SK-N-SH (cell line): ENCODE results near the gene KCNIP4. TPM values are rescaled to one million over a fixed set of nuclear protein-coding genes. Genes with fewer than 3 reads are reported as not detected.

Experiments
- CTCF ChIA-PET: fragments of 300-600, 350-600 bp; formaldehyde crosslinking; extraction: SDS; loops from one replicate; lab custom pipeline; 2021; lab: Yijun Ruan, JAX
- POLR2A ChIA-PET: fragments of 350-600 bp; sonication (Branson Sonifier 250); formaldehyde crosslinking; extraction: SDS; loops from one replicate; lab custom pipeline; 2020; ENCODE audit warnings: antibody characterized with exemption, inconsistent platforms; lab: Yijun Ruan, JAX
- DNase-seq: peaks from one replicate; pipeline ENCODE4 v3.0.0; 2012
- H2AFZ ChIP-seq: fragments of 200-600 bp; sonication (generic); 2 replicates; pipeline ENCODE4 v1.8.1; 2016; ENCODE audit warnings: antibody characterized with exemption, mild to moderate bottlenecking, low read depth
- H3F3A ChIP-seq: fragments of 200-600 bp; sonication (generic); replicated peaks from 2 replicates; pipeline ENCODE3; 2016; ENCODE audit warnings: antibody characterized with exemption, mild to moderate bottlenecking; ENCODE audit not compliant: insufficient read depth
- H3K27ac ChIP-seq, 2 experiments: fragments of 200-500 bp in 1 of 2; fragments of 200-600 bp in 1 of 2; sonication (Bioruptor generic) in 1 of 2; sonication (generic), shearing (Covaris generic) in 1 of 2; 2 replicates each; pipeline versions ENCODE4 v1.5.1 to v1.6.1; 2014 to 2016; ENCODE audit warnings: low read depth in 2 of 2, inconsistent platforms in 1 of 2, low read length in 1 of 2, mild to moderate bottlenecking in 1 of 2, mixed read lengths in 1 of 2
- H3K27me3 ChIP-seq: fragments of 200-600 bp; sonication (generic), shearing (Covaris generic); 2 replicates; pipeline ENCODE4 v1.6.1; 2016; ENCODE audit warnings: mixed run types; ENCODE audit not compliant: insufficient read depth
- H3K36me3 ChIP-seq, 2 experiments: fragments of 200-500 bp in 1 of 2; fragments of 200-600 bp in 1 of 2; sonication (Bioruptor generic) in 1 of 2; sonication (generic) in 1 of 2; replicated peaks in 1 of 2; 2 replicates each; pipeline versions ENCODE3 to v1.5.1; 2014 to 2016; ENCODE audit warnings: low read length in 1 of 2, mild to moderate bottlenecking in 1 of 2; ENCODE audit not compliant: insufficient read depth in 2 of 2, control insufficient read depth in 1 of 2
- H3K4me1 ChIP-seq, 2 experiments: fragments of 200-500 bp in 1 of 2; fragments of 200-600 bp in 1 of 2; sonication (Bioruptor generic) in 1 of 2; sonication (generic), shearing (Covaris generic) in 1 of 2; 2 replicates each; pipeline versions ENCODE4 v1.5.1 to v1.6.1; 2014 to 2016; ENCODE audit warnings: low read depth in 1 of 2, low read length in 1 of 2, mixed run types in 1 of 2; ENCODE audit not compliant: insufficient read depth in 2 of 2, control insufficient read depth in 1 of 2
- H3K4me2 ChIP-seq: fragments of 200-600 bp; sonication (generic), shearing (Covaris generic); 2 replicates; pipeline ENCODE4 v1.6.1; 2017; ENCODE audit warnings: mixed run types
- H3K4me3 ChIP-seq, 2 experiments: fragments of 200-500 bp in 1 of 2; fragments of 200-600 bp in 1 of 2; sonication (Bioruptor generic) in 1 of 2; sonication (generic), shearing (Covaris generic) in 1 of 2; 2 replicates each; pipeline versions ENCODE4 v1.5.1 to v1.8.1; 2014 to 2016; ENCODE audit warnings: low read depth in 2 of 2, inconsistent platforms in 1 of 2, low read length in 1 of 2, mild to moderate bottlenecking in 1 of 2, mixed read lengths in 1 of 2, moderate library complexity in 1 of 2
- H3K79me2 ChIP-seq: fragments of 200-600 bp; sonication (generic); 2 replicates; pipeline ENCODE4 v1.8.1; 2017; ENCODE audit warnings: mild to moderate bottlenecking; ENCODE audit not compliant: insufficient read depth
- H3K9ac ChIP-seq: fragments of 200-600 bp; sonication (generic); 2 replicates; pipeline ENCODE4 v1.6.1; 2017; ENCODE audit warnings: mixed run types
- H3K9me2 ChIP-seq: fragments of 200-600 bp; sonication (generic); 2 replicates; pipeline ENCODE4 v1.6.1; 2017; ENCODE audit warnings: mixed run types
- H3K9me3 ChIP-seq: fragments of 200-600 bp; sonication (generic); 2 replicates; pipeline ENCODE4 v1.6.1; 2017; ENCODE audit warnings: mixed run types, mild to moderate bottlenecking, moderate library complexity
- H4K20me1 ChIP-seq: fragments of 200-600 bp; sonication (generic); 2 replicates; pipeline ENCODE4 v1.6.1; 2017; ENCODE audit warnings: mild to moderate bottlenecking, mixed run types; ENCODE audit not compliant: insufficient read depth
- ELF1 ChIP-seq: IDR thresholded peaks from 2 replicates; pipeline ENCODE4 v1.4.0; 2012
- EZH2phosphoT487 ChIP-seq: fragments of 200-600 bp; sonication (generic); IDR thresholded peaks from 2 replicates; pipeline ENCODE4 v1.6.1; 2017; ENCODE audit warnings: low read depth, mixed run types, mild to moderate bottlenecking, antibody characterized with exemption, moderate library complexity, borderline replicate concordance
- FOSL2 ChIP-seq: IDR thresholded peaks from 2 replicates; pipeline ENCODE4 v1.4.0; 2012; ENCODE audit warnings: low read depth, mild to moderate bottlenecking, moderate library complexity, borderline replicate concordance
- FOXM1 ChIP-seq: IDR thresholded peaks from 2 replicates; pipeline ENCODE4 v1.4.0; 2012; ENCODE audit warnings: low read depth, mild to moderate bottlenecking
- JUND ChIP-seq: IDR thresholded peaks from 2 replicates; pipeline ENCODE4 v1.4.0; 2012
- MXI1 ChIP-seq: IDR thresholded peaks from 2 replicates; pipeline ENCODE4 v1.6.1; 2012; ENCODE audit warnings: mild to moderate bottlenecking, low read depth, low read length, improper control_type of control experiment
- RFX5 ChIP-seq: IDR thresholded peaks from 2 replicates; pipeline ENCODE4 v1.6.1; 2012; ENCODE audit warnings: mild to moderate bottlenecking, improper control_type of control experiment, low read length
- RXRA ChIP-seq: IDR thresholded peaks from 2 replicates; pipeline ENCODE4 v1.4.0; 2012; ENCODE audit warnings: low read depth, mild to moderate bottlenecking, borderline replicate concordance
- SIN3A ChIP-seq: IDR thresholded peaks from 2 replicates; pipeline ENCODE4 v1.6.1; 2012; ENCODE audit warnings: low read depth, mild to moderate bottlenecking, low read length, moderate library complexity, borderline replicate concordance
- SMC3 ChIP-seq: IDR thresholded peaks from 2 replicates; pipeline ENCODE4 v1.6.1; 2012; ENCODE audit warnings: low read depth, low read length, improper control_type of control experiment
- TAF1 ChIP-seq: IDR thresholded peaks from 2 replicates; pipeline ENCODE4 v1.6.1; 2012; ENCODE audit warnings: low read depth, mild to moderate bottlenecking, low read length, moderate library complexity, borderline replicate concordance
- YY1 ChIP-seq: IDR thresholded peaks from 2 replicates; pipeline ENCODE4 v1.4.0; 2012; ENCODE audit warnings: low read depth, mild to moderate bottlenecking
- WGBS: methylation state at CpG from one replicate; pipeline ENCODE4 v1.1.6; 2017; ENCODE audit warnings: low lambda C conversion rate; 5-methylcytosine and 5-hydroxymethylcytosine counted together
- polyA plus RNA-seq, 3 experiments: library from polyadenylated mRNA; depleted of rRNA; stranded (reverse); fragments of >200 nt; gene quantifications; 2 replicates each; pipeline ENCODE4 v1.2.3, GENCODE V29; 2012
- TF ChIP-seq, protein P1 (sequence below): IDR thresholded peaks from 2 replicates; pipeline ENCODE4 v1.4.0; 2012; ENCODE audit warnings: low read depth, borderline replicate concordance
- TF ChIP-seq, protein P2 (sequence below): IDR thresholded peaks from 2 replicates; pipeline ENCODE4; 2012
- TF ChIP-seq, protein P3 (sequence below): fragments of 150-350 bp; IDR thresholded peaks from 2 replicates; pipeline ENCODE4 v1.6.1; 2017; ENCODE audit warnings: antibody characterized with exemption, low read length, low read depth, borderline replicate concordance
- TF ChIP-seq, protein P4 (sequence below): fragments of 200-600 bp; sonication (generic); IDR thresholded peaks from 2 replicates; pipeline ENCODE4 v1.6.1; 2017; ENCODE audit warnings: antibody characterized with exemption, mild to moderate bottlenecking, moderate library complexity

Gene KCNIP4
- polyA plus RNA-seq, 1 of the 3 experiments (the other 2 are of a cell fraction) = 0.18 TPM

DNA sequence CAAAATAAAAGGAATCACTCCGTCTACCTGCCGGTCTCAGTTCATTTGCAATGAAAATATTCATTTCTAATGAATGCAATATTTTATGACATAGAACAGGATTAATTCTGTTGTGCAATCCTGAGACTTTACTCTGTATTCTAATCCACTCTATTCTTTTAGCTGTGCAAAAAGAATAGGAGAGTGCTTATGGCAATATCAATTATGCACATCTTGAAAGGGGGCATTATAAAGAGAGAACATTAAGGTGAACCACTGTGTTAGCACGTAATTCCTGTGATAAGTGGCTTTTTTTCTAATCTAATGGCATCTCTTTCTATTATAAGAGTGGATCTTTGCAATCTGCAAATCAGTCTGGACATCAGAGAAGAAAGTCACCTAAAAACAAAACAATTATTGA is 99.5 kb downstream of the KCNIP4 start (continued):
- no peak for TF ChIP-seq SIN3A
- no peak for TF ChIP-seq JUND
- no peak for TF ChIP-seq RXRA
- TF ChIP-seq FOXM1 = no peak
- TF ChIP-seq, protein P1, sequence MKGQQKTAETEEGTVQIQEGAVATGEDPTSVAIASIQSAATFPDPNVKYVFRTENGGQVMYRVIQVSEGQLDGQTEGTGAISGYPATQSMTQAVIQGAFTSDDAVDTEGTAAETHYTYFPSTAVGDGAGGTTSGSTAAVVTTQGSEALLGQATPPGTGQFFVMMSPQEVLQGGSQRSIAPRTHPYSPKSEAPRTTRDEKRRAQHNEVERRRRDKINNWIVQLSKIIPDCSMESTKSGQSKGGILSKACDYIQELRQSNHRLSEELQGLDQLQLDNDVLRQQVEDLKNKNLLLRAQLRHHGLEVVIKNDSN = no peak
- TF ChIP-seq FOSL2 = no peak

DNA sequence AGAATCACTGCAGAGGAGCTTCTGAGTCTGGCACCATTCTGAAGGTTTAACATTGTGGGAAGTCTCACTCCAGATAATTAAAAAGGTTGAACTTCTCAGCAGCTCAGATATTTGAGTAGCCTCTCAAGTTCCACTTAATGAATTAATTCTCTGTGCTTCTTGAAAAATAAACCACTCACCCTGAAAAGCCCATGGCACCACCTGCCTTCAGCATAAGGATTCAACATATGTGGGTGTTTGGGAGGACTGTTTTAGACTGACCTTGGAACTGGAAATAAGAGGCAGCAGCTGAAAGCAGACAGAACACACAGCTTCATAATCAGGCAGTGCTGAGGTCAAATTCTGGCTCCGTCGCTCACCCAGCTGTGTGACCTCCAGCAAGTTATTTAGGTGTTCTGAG is 100.6 kb downstream of the KCNIP4 start:
- Histone ChIP-seq H3K4me1 (no peaks in the 10 kb centered on the region; a peak in 1 of 4 replicates), H3K9me2 (no peaks in the 10 kb centered on the region), H3K4me3 (no peak overlapping the region), H2AFZ (no peak overlapping the region; the same call in 1 of the 2 replicates), H3K27ac (no peak overlapping the region), H3K36me3 (no peaks in the 10 kb centered on the region), H3K9ac (no peak overlapping the region), H4K20me1 (no peaks in the 10 kb centered on the region), H3F3A (peaks cover 7% of the 10 kb centered on the region), H3K4me2 (no peak overlapping the region), H3K9me3 (no peaks in the 10 kb centered on the region), H3K79me2 (no peaks in the 10 kb centered on the region), H3K27me3 (no peaks in the 10 kb centered on the region)
- ChIA-PET POLR2A (no interaction called here), CTCF (interaction anchor here (0.9 kb wide), 1 partner anchor 59 kb away, joined by 4 read pairs; no protein-coding TSS in a partner anchor)
- WGBS = 89% methylated on average over 2 of the region's 2 CpGs
- no peak for DNase-seq
- TF ChIP-seq ELF1 = no peak
- TF ChIP-seq EZH2phosphoT487 = no peak
- no peak for TF ChIP-seq MXI1
- no peak for TF ChIP-seq RFX5
- TF ChIP-seq, protein P2, sequence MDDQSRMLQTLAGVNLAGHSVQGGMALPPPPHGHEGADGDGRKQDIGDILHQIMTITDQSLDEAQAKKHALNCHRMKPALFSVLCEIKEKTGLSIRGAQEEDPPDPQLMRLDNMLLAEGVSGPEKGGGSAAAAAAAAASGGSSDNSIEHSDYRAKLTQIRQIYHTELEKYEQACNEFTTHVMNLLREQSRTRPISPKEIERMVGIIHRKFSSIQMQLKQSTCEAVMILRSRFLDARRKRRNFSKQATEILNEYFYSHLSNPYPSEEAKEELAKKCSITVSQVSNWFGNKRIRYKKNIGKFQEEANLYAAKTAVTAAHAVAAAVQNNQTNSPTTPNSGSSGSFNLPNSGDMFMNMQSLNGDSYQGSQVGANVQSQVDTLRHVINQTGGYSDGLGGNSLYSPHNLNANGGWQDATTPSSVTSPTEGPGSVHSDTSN = no peak
- TF ChIP-seq SMC3 = no peak
- TF ChIP-seq, protein P3, sequence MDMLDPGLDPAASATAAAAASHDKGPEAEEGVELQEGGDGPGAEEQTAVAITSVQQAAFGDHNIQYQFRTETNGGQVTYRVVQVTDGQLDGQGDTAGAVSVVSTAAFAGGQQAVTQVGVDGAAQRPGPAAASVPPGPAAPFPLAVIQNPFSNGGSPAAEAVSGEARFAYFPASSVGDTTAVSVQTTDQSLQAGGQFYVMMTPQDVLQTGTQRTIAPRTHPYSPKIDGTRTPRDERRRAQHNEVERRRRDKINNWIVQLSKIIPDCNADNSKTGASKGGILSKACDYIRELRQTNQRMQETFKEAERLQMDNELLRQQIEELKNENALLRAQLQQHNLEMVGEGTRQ = no peak
- no peak for TF ChIP-seq TAF1
- TF ChIP-seq, protein P4, sequence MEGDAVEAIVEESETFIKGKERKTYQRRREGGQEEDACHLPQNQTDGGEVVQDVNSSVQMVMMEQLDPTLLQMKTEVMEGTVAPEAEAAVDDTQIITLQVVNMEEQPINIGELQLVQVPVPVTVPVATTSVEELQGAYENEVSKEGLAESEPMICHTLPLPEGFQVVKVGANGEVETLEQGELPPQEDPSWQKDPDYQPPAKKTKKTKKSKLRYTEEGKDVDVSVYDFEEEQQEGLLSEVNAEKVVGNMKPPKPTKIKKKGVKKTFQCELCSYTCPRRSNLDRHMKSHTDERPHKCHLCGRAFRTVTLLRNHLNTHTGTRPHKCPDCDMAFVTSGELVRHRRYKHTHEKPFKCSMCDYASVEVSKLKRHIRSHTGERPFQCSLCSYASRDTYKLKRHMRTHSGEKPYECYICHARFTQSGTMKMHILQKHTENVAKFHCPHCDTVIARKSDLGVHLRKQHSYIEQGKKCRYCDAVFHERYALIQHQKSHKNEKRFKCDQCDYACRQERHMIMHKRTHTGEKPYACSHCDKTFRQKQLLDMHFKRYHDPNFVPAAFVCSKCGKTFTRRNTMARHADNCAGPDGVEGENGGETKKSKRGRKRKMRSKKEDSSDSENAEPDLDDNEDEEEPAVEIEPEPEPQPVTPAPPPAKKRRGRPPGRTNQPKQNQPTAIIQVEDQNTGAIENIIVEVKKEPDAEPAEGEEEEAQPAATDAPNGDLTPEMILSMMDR = no peak
- TF ChIP-seq YY1 = no peak
